HL-60 (cell line): Measurements from ENCODE around the gene UCP2.

Experiments
- DNase-seq, 2 experiments: peaks; one replicate each; pipeline ENCODE4 v3.0.0-alpha.2; 2010 to 2020; ENCODE audit warnings: low read depth in 1 of 2, low spot score in 1 of 2
- H3K27ac ChIP-seq: fragments of 250-450 bp; sonication (Bioruptor Pico); replicated peaks from 2 replicates; pipeline ENCODE4 v1.5.1; 2020; ENCODE audit warnings: mild to moderate bottlenecking, moderate library complexity
- H3K27me3 ChIP-seq: fragments of 250-450 bp; sonication (Bioruptor Pico); 2 replicates; pipeline ENCODE4 v1.5.1; 2021; ENCODE audit warnings: mild to moderate bottlenecking, moderate library complexity; ENCODE audit not compliant: insufficient read depth, poor library complexity, severe bottlenecking
- H3K4me3 ChIP-seq: replicated peaks from 2 replicates; pipeline ENCODE4 v1.5.1; 2011; ENCODE audit warnings: mild to moderate bottlenecking, control low read depth, low read length; ENCODE audit not compliant: insufficient read depth
- GABPA ChIP-seq: IDR thresholded peaks from 2 replicates; pipeline ENCODE4 v1.6.1; 2012; ENCODE audit warnings: low read depth
- POLR2AphosphoS5 ChIP-seq: IDR thresholded peaks from 2 replicates; pipeline ENCODE4 v1.6.1; 2012; ENCODE audit warnings: low read depth
- SPI1 ChIP-seq: IDR thresholded peaks from 2 replicates; pipeline ENCODE4 v1.6.1; 2012; ENCODE audit warnings: low read depth, mild to moderate bottlenecking, borderline replicate concordance
- TF ChIP-seq, protein P1 (sequence below): IDR thresholded peaks from 2 replicates; pipeline ENCODE4 v1.6.1; 2012; ENCODE audit warnings: low read depth; ENCODE audit not compliant: insufficient replicate concordance
- TF ChIP-seq, protein P2 (sequence below): IDR thresholded peaks from one replicate; pipeline ENCODE4 v1.5.1; 2011; ENCODE audit warnings: low read length, control low read depth, inconsistent platforms; ENCODE audit not compliant: insufficient read depth

UCP2 gene

DNA sequence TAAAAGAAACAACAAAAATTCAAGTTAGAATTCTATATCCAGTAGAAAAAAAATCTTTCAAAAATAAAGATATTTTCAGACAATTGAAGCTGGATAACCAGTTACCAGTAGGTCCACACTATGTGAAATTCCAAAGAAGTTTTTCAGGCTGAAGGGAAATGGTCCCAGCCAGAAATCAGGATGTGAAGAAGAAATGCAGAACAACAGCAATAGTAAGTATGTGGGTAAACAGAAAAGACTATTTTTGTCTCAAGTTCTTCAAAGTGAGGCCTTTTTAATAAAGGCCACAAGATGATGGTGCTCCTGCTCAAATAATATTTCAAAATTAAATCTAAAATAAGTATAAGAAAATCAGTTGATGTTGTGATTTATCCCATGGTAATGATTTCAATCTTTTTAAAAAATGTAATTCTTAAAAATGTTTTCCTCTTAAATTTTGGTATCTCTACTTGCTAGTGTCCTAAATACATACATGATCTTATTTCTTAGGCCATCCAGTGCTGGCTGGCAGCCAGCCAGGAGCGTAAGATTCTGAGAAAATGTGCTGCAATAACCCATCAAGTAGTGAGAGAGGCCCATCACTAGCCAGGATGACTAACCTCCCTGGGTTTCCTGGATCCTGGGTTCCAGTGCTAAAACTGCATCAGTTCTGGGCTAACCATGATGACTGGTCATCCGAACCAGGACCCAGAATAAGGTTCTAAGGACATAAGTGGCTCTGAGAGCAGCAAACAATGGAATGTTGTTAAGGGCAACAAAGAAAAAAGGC is 41.8 kb upstream of the UCP2 start:
- no peaks in the 10 kb centered on the region for H3K27me3 ChIP-seq
- DNase-seq, result no peak
- H3K27ac ChIP-seq, result no peak overlapping the region
- TF ChIP-seq, protein P1, sequence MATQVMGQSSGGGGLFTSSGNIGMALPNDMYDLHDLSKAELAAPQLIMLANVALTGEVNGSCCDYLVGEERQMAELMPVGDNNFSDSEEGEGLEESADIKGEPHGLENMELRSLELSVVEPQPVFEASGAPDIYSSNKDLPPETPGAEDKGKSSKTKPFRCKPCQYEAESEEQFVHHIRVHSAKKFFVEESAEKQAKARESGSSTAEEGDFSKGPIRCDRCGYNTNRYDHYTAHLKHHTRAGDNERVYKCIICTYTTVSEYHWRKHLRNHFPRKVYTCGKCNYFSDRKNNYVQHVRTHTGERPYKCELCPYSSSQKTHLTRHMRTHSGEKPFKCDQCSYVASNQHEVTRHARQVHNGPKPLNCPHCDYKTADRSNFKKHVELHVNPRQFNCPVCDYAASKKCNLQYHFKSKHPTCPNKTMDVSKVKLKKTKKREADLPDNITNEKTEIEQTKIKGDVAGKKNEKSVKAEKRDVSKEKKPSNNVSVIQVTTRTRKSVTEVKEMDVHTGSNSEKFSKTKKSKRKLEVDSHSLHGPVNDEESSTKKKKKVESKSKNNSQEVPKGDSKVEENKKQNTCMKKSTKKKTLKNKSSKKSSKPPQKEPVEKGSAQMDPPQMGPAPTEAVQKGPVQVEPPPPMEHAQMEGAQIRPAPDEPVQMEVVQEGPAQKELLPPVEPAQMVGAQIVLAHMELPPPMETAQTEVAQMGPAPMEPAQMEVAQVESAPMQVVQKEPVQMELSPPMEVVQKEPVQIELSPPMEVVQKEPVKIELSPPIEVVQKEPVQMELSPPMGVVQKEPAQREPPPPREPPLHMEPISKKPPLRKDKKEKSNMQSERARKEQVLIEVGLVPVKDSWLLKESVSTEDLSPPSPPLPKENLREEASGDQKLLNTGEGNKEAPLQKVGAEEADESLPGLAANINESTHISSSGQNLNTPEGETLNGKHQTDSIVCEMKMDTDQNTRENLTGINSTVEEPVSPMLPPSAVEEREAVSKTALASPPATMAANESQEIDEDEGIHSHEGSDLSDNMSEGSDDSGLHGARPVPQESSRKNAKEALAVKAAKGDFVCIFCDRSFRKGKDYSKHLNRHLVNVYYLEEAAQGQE, result no peak
- no peak overlapping the region for H3K4me3 ChIP-seq

DNA sequence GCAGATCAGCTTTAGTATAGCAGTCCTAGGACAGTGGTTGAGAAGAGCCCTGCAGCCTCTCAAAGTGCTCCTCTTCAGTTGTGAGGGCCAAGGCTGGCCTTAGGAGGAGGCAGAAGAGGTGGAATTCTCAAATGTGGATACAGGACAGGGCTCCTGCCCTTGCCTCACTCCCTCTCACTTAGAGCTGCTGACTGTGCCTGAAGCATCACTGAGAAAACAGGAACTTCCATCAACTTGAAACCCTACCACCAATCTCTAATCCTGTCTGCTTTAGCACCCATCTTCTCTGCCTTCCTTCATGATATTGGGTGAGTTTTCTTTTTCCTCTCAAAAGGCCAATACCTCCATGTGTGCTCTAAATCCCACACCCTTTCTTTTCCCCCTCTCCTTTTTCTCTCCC is 40.6 kb upstream of the UCP2 start:
- Histone ChIP-seq H3K4me3 (no peak overlapping the region), H3K27ac (no peak overlapping the region), H3K27me3 (no peaks in the 10 kb centered on the region)
- no peak for DNase-seq
- TF ChIP-seq POLR2AphosphoS5 (no peak), SPI1 (no peak), GABPA (no peak)
- TF ChIP-seq, protein P1, result no peak
- TF ChIP-seq, protein P2, sequence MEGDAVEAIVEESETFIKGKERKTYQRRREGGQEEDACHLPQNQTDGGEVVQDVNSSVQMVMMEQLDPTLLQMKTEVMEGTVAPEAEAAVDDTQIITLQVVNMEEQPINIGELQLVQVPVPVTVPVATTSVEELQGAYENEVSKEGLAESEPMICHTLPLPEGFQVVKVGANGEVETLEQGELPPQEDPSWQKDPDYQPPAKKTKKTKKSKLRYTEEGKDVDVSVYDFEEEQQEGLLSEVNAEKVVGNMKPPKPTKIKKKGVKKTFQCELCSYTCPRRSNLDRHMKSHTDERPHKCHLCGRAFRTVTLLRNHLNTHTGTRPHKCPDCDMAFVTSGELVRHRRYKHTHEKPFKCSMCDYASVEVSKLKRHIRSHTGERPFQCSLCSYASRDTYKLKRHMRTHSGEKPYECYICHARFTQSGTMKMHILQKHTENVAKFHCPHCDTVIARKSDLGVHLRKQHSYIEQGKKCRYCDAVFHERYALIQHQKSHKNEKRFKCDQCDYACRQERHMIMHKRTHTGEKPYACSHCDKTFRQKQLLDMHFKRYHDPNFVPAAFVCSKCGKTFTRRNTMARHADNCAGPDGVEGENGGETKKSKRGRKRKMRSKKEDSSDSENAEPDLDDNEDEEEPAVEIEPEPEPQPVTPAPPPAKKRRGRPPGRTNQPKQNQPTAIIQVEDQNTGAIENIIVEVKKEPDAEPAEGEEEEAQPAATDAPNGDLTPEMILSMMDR, result no peak

DNA sequence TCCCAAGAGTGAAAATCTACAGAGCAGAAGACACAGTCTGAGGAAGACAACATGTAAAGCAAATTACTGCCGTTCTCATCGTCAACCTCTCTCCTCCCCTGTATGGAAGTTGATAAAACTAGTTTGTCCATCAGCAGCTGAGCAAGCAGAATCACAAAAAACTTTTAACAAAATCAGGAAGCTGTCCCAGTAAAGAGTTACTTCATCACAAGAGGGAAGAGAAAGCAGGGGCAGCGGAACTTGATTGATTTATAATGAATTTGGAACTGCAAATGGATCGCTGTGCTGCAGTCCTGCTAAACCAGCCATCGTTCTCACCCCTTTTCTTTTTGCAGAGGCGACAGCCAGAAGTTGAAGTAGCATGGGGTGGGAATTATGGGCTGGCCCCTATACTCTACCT is 39.9 kb upstream of the UCP2 start:
- no peak for DNase-seq
- no peak for TF ChIP-seq GABPA
- no peak for TF ChIP-seq SPI1
- TF ChIP-seq POLR2AphosphoS5, result no peak
- TF ChIP-seq, protein P2, result no peak
- TF ChIP-seq, protein P1, result no peak
- H3K27me3 ChIP-seq, result no peaks in the 10 kb centered on the region
- H3K4me3 ChIP-seq, result no peak overlapping the region
- no peak overlapping the region for H3K27ac ChIP-seq
